Activated naive CD8-positive, alpha-beta T cell treated with anti-CD3 and anti-CD28 coated beads, Interleukin-2, amount 50 U/mL, for 24 hours (primary cell): ENCODE results near the gene SYNRG.

Experiments
- ATAC-seq: fragments of 150-1000 bp; cut with Tn5 transposase; one replicate; pipeline ENCODE4 v1.10.0; 2021
- DNase-seq: peaks from one replicate; pipeline ENCODE4 v3.0.0; 2021
- H3K27ac Mint-ChIP-seq: one replicate; pipeline ENCODE4 v1.8.0; 2021; ENCODE audit warnings: mild to moderate bottlenecking, mixed read lengths
- H3K27me3 Mint-ChIP-seq: one replicate; pipeline ENCODE4 v1.8.0; 2021; ENCODE audit warnings: mixed read lengths
- H3K36me3 Mint-ChIP-seq: one replicate; pipeline ENCODE4 v1.8.0; 2021; ENCODE audit warnings: low read depth, mixed read lengths
- H3K4me1 Mint-ChIP-seq: one replicate; pipeline ENCODE4 v1.8.0; 2021; ENCODE audit warnings: mixed read lengths
- H3K4me3 Mint-ChIP-seq: one replicate; pipeline ENCODE4 v1.8.0; 2021; ENCODE audit warnings: mild to moderate bottlenecking, moderate library complexity, mixed read lengths
- H3K9me3 Mint-ChIP-seq: one replicate; pipeline ENCODE4 v1.8.0; 2021; ENCODE audit warnings: mixed read lengths

The SYNRG gene

GRCh38 chr17:37541880-37542660, 67.1 kb downstream of the SYNRG start:
- Mint-ChIP-seq H3K4me3 (no peak overlapping the region), H3K36me3 (peaks cover 38% of the 10 kb centered on the region), H3K9me3 (no peaks in the 10 kb centered on the region), H3K4me1 (peaks cover 26% of the 10 kb centered on the region), H3K27me3 (no peaks in the 10 kb centered on the region), H3K27ac (peak overlapping the region; percentile 37)
- DNase-seq (no peak), ATAC-seq (no peak)

DNA sequence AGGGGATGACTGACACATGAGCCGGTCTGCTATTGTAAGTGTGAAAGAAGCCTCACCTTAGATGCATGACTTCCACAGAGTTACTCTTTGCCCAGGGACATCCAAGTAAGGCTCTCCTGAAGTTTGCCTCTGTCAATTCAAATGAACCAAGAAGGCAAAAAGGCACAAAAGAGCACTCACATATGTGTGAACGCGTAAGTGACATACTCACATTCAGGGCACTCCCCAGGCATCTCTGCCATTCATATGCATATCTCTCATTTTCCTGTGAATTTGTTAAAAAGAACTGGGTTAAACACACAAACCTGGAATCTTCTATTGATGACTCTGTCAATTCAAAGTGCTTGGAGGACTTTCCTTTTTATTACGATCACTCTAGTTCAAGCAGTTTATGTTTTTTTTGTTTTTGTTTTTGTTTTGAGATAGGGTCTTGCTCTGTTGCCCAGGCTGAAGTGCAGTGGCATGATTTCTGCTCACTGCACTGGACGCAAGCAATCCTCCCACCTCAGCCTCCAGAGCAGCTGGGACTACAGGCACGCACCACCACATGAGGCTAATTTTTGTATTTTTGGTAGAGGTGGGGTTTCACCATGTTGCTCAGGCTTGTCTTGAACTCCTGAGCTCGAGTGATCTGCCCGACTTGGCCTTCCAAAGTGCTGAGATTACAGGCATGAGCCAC, 70.1 kb downstream of the SYNRG start:
- Mint-ChIP-seq H3K4me1 (peaks cover 19% of the 10 kb centered on the region), H3K27ac (no peak overlapping the region), H3K4me3 (no peak overlapping the region), H3K9me3 (no peaks in the 10 kb centered on the region), H3K36me3 (peaks cover 43% of the 10 kb centered on the region), H3K27me3 (no peaks in the 10 kb centered on the region)
- no peak for ATAC-seq
- DNase-seq = no peak

DNA sequence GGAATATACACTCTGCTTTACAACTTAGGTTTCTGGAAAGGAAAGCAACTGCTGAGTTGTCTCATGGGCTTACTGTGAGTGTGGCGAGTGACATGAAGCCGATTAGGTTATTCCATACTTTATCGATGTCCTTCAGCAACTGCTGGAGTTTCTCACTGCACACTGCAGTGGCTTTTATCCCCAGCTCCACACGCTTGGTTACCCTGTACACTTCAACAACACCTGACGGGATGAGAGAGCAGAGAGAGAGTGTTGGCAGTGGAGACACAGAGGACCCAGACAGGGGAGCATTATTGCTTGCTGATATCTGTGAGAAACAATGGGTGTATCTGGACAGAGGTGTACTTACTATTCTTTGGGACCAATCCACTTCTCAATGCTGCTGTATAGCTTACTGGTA, 73.3 kb downstream of the SYNRG start:
- Mint-ChIP-seq H3K27me3 (no peaks in the 10 kb centered on the region), H3K27ac (no peak overlapping the region), H3K4me3 (no peak overlapping the region), H3K4me1 (no peaks in the 10 kb centered on the region), H3K36me3 (peaks cover 29% of the 10 kb centered on the region), H3K9me3 (no peaks in the 10 kb centered on the region)
- no peak for ATAC-seq
- no peak for DNase-seq

- Mint-ChIP-seq H3K36me3 (peaks cover 21% of the 10 kb centered on the region), H3K4me3 (no peak overlapping the region), H3K4me1 (no peaks in the 10 kb centered on the region), H3K9me3 (no peaks in the 10 kb centered on the region), H3K27me3 (no peaks in the 10 kb centered on the region), H3K27ac (no peak overlapping the region)
- ATAC-seq (no peak), DNase-seq (no peak)
These were observed 76.5 kb downstream of the SYNRG start for GRCh38 chr17:37532756-37533155.

- ATAC-seq = no peak
- H3K27ac Mint-ChIP-seq = peak overlapping the region; percentile 48
- peaks cover 16% of the 10 kb centered on the region for H3K36me3 Mint-ChIP-seq
- H3K9me3 Mint-ChIP-seq = no peaks in the 10 kb centered on the region
- H3K4me1 Mint-ChIP-seq = no peaks in the 10 kb centered on the region
- H3K27me3 Mint-ChIP-seq = no peaks in the 10 kb centered on the region
- no peak for DNase-seq
- H3K4me3 Mint-ChIP-seq = no peak overlapping the region
These were observed 78.8 kb downstream of the SYNRG start for GRCh38 chr17:37530420-37530819.

- peak; percentile 80 for ATAC-seq
- H3K9me3 Mint-ChIP-seq = no peaks in the 10 kb centered on the region
- no peak for DNase-seq
- H3K4me1 Mint-ChIP-seq = peaks cover 10% of the 10 kb centered on the region
- peaks cover 26% of the 10 kb centered on the region for H3K36me3 Mint-ChIP-seq
- no peaks in the 10 kb centered on the region for H3K27me3 Mint-ChIP-seq
- no peak overlapping the region for H3K4me3 Mint-ChIP-seq
- no peak overlapping the region for H3K27ac Mint-ChIP-seq
These were observed 81.9 kb downstream of the SYNRG start for GRCh38 chr17:37527249-37527851.

DNA sequence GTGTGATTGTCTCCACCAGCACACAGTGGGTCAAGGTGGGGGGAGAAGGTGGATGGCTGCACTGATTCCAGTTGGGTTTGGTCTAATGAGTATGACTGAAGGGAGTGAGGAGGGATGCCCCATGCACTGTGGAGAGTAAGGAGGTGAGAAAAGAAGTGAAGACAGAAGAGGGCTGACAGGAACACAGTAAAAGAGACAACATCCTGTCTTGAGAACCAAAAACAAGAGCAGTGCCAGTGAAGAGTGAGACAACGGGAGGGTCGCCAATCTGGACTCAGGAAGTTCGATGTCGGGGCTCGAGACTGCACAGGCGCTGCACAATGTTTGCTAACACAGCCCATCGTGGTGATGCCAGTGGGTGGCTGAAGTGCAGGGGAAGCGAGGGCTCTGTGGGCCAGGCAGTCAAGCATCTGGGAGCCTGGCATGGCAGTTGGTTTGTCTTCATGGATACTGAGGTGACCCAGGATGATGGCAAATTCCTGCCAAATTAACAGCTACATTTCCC, 85.5 kb downstream of the SYNRG start:
- peaks cover 30% of the 10 kb centered on the region for H3K36me3 Mint-ChIP-seq
- DNase-seq (no peak), ATAC-seq (no peak)
- H3K4me3 Mint-ChIP-seq = no peak overlapping the region
- no peaks in the 10 kb centered on the region for H3K27me3 Mint-ChIP-seq
- no peaks in the 10 kb centered on the region for H3K9me3 Mint-ChIP-seq
- peak overlapping the region; percentile 47 for H3K27ac Mint-ChIP-seq
- peaks cover 15% of the 10 kb centered on the region for H3K4me1 Mint-ChIP-seq

DNA sequence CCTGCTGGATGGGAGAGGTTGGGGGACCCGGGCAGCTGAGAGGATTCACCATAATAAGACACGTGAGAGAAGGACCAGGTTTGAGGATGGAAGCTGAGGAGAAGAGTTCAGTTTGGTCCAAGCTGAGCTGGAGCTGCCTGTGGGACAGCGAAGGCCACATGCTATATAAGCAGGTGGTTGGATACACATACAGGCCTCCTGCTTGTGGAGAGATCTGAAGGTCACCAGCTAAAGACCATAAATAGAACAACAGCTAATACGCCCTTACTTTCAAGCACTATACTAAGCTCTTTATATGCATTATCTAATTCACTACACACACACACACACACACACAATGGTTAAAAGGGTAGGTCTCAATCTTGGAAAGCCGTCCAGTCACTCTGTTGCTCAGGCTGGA, 87.4 kb downstream of the SYNRG start:
- no peak overlapping the region for H3K4me3 Mint-ChIP-seq
- no peaks in the 10 kb centered on the region for H3K27me3 Mint-ChIP-seq
- no peak for ATAC-seq
- DNase-seq = no peak
- H3K9me3 Mint-ChIP-seq = no peaks in the 10 kb centered on the region
- H3K4me1 Mint-ChIP-seq = peaks cover 15% of the 10 kb centered on the region
- H3K27ac Mint-ChIP-seq = no peak overlapping the region
- peaks cover 37% of the 10 kb centered on the region for H3K36me3 Mint-ChIP-seq

DNA sequence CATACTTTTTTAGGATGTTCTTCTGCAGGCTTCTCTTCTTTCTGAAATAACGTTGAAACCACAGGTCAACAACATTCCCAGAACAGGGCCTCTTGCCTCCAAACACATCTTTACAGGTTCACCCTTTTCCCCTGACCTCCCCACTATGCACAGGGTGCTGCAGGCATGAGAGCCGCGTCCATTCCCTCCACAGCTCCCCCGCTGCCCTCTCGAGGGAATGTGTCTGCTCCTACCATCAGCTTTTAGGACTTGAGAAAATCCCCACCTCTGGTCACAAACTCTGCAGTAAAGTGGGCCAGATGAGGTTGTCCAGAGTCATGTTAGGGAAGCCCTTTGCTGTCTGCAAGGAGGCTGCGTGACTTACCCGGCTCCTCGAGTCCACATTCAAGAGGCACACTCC, 89.0 kb downstream of the SYNRG start:
- H3K9me3 Mint-ChIP-seq = no peaks in the 10 kb centered on the region
- peaks cover 32% of the 10 kb centered on the region for H3K36me3 Mint-ChIP-seq
- peaks cover 15% of the 10 kb centered on the region for H3K4me1 Mint-ChIP-seq
- H3K27ac Mint-ChIP-seq = peak overlapping the region; percentile 31
- H3K4me3 Mint-ChIP-seq = no peak overlapping the region
- ATAC-seq = no peak
- no peak for DNase-seq
- no peaks in the 10 kb centered on the region for H3K27me3 Mint-ChIP-seq

DNA sequence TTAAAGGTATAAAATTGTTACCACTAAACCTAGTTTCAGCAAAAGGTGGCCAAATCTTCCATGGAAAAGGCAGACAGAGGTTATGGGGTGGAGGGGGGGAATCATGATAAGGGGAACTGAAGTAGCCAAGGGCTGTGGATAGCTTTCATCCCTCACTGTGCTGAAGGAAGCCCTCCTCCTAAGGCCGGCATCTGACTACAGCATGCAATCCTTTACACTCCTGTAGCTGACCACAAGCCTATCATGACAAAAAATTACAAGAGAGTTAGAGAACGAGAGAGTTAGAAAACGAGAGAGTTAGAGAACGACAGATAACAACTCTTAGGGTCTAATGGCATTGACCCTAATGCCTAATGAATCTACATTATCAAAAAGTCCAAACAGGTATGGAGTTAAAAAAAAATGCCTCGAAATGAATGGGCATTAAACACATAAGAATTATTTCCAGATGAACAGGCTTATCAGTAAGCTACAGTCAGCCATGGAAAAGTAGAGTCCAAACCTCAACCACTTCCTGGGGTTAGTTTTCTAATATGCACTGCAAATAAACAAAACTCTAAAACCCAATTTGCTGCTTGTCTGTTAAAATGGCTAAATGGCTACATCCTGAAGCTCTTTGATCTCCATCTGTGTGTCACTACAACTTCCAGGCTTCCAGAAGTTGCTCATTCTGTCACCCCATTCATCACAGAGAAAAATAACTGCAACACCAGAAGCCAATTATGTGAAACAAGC, 89.8 kb downstream of the SYNRG start:
- ATAC-seq = no peak
- Mint-ChIP-seq H3K9me3 (no peaks in the 10 kb centered on the region), H3K27ac (peak overlapping the region; percentile 35), H3K4me3 (no peak overlapping the region), H3K4me1 (peaks cover 12% of the 10 kb centered on the region), H3K36me3 (peaks cover 28% of the 10 kb centered on the region), H3K27me3 (no peaks in the 10 kb centered on the region)
- DNase-seq = no peak

DNA sequence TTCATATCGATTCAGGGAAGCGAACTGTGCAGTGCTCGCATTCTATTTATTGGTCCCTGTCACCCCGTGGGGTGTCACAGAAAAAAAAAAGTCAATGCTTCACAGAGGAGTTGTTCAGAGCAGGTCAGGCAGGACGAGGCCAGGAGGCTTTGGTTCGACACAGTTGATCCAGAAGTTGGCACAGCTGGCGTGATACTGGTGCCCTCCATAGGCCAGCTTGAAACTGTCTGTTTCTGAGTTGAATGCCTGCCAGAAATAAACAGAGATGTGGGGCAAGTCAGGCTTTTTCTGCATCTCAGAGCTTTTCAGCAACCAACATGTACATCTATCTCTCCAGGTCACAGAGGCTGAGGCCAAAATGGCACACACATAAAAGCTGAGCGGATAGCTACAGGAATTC, 90.4 kb downstream of the SYNRG start:
- ATAC-seq = no peak
- no peaks in the 10 kb centered on the region for H3K9me3 Mint-ChIP-seq
- peak overlapping the region; percentile 35 for H3K27ac Mint-ChIP-seq
- no peak overlapping the region for H3K4me3 Mint-ChIP-seq
- H3K27me3 Mint-ChIP-seq = no peaks in the 10 kb centered on the region
- peaks cover 9% of the 10 kb centered on the region for H3K4me1 Mint-ChIP-seq
- peaks cover 26% of the 10 kb centered on the region for H3K36me3 Mint-ChIP-seq
- DNase-seq = no peak

DNA sequence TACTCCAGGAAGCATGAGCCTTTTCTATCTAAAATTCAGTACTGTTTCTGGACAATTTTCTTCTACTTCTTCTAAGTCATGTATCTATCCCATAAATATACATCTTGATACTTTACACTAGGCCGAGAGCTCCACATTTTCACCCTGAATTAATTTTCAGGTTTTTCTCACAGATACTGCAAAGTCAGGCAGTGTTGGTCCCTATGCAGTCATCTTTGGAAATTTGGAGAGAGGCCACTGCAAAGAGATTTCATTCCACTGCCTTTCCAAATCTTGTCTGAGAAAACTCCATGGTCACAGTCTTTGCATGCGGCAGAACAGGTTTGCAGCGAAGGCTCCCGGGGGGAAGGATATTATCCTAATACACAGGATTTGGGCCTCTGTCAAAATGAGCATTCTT, 91.3 kb downstream of the SYNRG start:
- DNase-seq (no peak), ATAC-seq (no peak)
- Mint-ChIP-seq H3K9me3 (no peaks in the 10 kb centered on the region), H3K36me3 (peaks cover 24% of the 10 kb centered on the region), H3K27ac (no peak overlapping the region), H3K27me3 (no peaks in the 10 kb centered on the region), H3K4me3 (no peak overlapping the region), H3K4me1 (peaks cover 5% of the 10 kb centered on the region)

DNA sequence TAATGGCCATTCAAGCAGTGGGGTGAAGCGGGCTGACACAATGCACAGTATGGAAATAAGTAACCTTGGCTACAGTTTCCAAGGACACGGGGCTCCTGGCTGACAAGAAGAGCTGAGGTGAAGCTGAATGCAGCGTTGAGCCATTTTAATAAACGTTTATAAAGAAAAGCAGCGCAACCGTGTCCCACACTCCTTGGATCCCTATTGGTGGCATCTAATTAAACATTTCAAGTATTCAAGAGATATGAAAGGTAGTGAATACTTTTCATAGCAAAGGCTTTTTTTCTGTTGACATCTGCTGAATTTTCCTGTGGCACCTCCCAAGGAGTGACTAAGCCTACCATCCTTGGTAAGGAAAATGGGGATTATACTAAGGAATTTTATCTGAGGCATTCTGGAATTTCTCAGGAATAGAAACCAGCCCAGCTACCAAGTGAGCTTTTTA, 93.1 kb downstream of the SYNRG start:
- Mint-ChIP-seq H3K4me3 (no peak overlapping the region), H3K36me3 (peaks cover 28% of the 10 kb centered on the region), H3K27ac (no peak overlapping the region)

GRCh38 chr17:37513711-37514110, 95.5 kb downstream of the SYNRG start:
- peaks cover 21% of the 10 kb centered on the region for H3K36me3 Mint-ChIP-seq
- ATAC-seq = no peak
- no peaks in the 10 kb centered on the region for H3K27me3 Mint-ChIP-seq
- no peak overlapping the region for H3K27ac Mint-ChIP-seq
- DNase-seq = no peak
- H3K9me3 Mint-ChIP-seq = no peaks in the 10 kb centered on the region
- H3K4me3 Mint-ChIP-seq = no peak overlapping the region
- no peaks in the 10 kb centered on the region for H3K4me1 Mint-ChIP-seq

More for the DNA sequence above, 93.1 kb downstream of the SYNRG start:
- Mint-ChIP-seq H3K9me3 (no peaks in the 10 kb centered on the region), H3K4me1 (peaks cover 5% of the 10 kb centered on the region), H3K27me3 (no peaks in the 10 kb centered on the region)
- ATAC-seq = no peak
- no peak for DNase-seq
